ENCODE data around the gene MINDY2.

The MINDY2 gene

GRCh38 chr15:58746174-58746573 is 24.9 kb upstream of the MINDY2 start:
- Histone ChIP-seq H3K9ac (ENCODE audit: insufficient read length, low read depth) (no peak overlapping the region), H3K27me3 (ENCODE audit: insufficient read depth, insufficient read length) (no peaks in the 10 kb centered on the region), H3K4me1 (ENCODE audit: insufficient read depth, insufficient read length) (no peaks in the 10 kb centered on the region), H3K9me3 (ENCODE audit: insufficient read depth, low read length) (no peaks in the 10 kb centered on the region), H3K4me3 (ENCODE audit: insufficient read length, low read depth) (no peak overlapping the region), H3K36me3 (ENCODE audit: insufficient read depth, insufficient read length, low read length) (no peaks in the 10 kb centered on the region)
- no peak for TF ChIP-seq YY1 (IDR thresholded peaks at IDR 0.05; ENCODE audit: insufficient read depth, insufficient read length)
- TF ChIP-seq ZNF274 (IDR thresholded peaks at IDR 0.05; ENCODE audit: low read depth, low read length): no peak
- TF ChIP-seq SUZ12 (IDR thresholded peaks at IDR 0.05; ENCODE audit: extremely low read depth, insufficient read depth, insufficient read length): no peak
- DNase-seq (ENCODE audit: low read depth, low spot score): no peak

GRCh38 chr15:58748040-58748851 is 22.9 kb upstream of the MINDY2 start:
- Histone ChIP-seq H3K9me3 (ENCODE audit: insufficient read depth, low read length) (no peaks in the 10 kb centered on the region), H3K9ac (ENCODE audit: insufficient read length, low read depth) (peak overlapping the region; percentile 98), H3K4me3 (ENCODE audit: insufficient read length, low read depth) (peak overlapping the region; percentile 93), H3K4me1 (ENCODE audit: insufficient read depth, insufficient read length) (no peaks in the 10 kb centered on the region), H3K36me3 (ENCODE audit: insufficient read depth, insufficient read length, low read length) (no peaks in the 10 kb centered on the region), H3K27me3 (ENCODE audit: insufficient read depth, insufficient read length) (no peaks in the 10 kb centered on the region)
- no peak for DNase-seq (ENCODE audit: low read depth, low spot score)
- TF ChIP-seq SUZ12 (IDR thresholded peaks at IDR 0.05; ENCODE audit: extremely low read depth, insufficient read depth, insufficient read length) (no peak), YY1 (IDR thresholded peaks at IDR 0.05; ENCODE audit: insufficient read depth, insufficient read length) (no peak), ZNF274 (IDR thresholded peaks at IDR 0.05; ENCODE audit: low read depth, low read length) (no peak)

GRCh38 chr15:58748852-58749531 is 22.1 kb upstream of the MINDY2 start:
- peak; percentile 20 for DNase-seq (ENCODE audit: low read depth, low spot score)
- TF ChIP-seq ZNF274 (IDR thresholded peaks at IDR 0.05; ENCODE audit: low read depth, low read length) (no peak), SUZ12 (IDR thresholded peaks at IDR 0.05; ENCODE audit: extremely low read depth, insufficient read depth, insufficient read length) (no peak), YY1 (IDR thresholded peaks at IDR 0.05; ENCODE audit: insufficient read depth, insufficient read length) (no peak)

GRCh38 chr15:58749532-58750337 is 21.4 kb upstream of the MINDY2 start, which contains the start of gene ADAM10:
Gene ADAM10, minus strand, starts transcription at chr15:58749707. Its CDS starts 173 bp downstream, at chr15:58749534.
- H3K27me3 ChIP-seq (ENCODE audit: insufficient read depth, insufficient read length): no peaks in the 10 kb centered on the region
- H3K4me3 ChIP-seq (ENCODE audit: insufficient read length, low read depth): peak within 1 kb of the TSS; percentile 93
- no peaks in the 10 kb centered on the region for H3K9me3 ChIP-seq (ENCODE audit: insufficient read depth, low read length)
- peak within 1 kb of the TSS; percentile 98 for H3K9ac ChIP-seq (ENCODE audit: insufficient read length, low read depth)
- no peak for TF ChIP-seq ZNF274 (IDR thresholded peaks at IDR 0.05; ENCODE audit: low read depth, low read length)
- no peak for TF ChIP-seq YY1 (IDR thresholded peaks at IDR 0.05; ENCODE audit: insufficient read depth, insufficient read length)
- no peak for TF ChIP-seq SUZ12 (IDR thresholded peaks at IDR 0.05; ENCODE audit: extremely low read depth, insufficient read depth, insufficient read length)
- peak; percentile 97 for DNase-seq (ENCODE audit: low read depth, low spot score)
- no peaks in the 10 kb centered on the region for H3K4me1 ChIP-seq (ENCODE audit: insufficient read depth, insufficient read length)
- H3K36me3 ChIP-seq (ENCODE audit: insufficient read depth, insufficient read length, low read length): no peaks in the 10 kb centered on the region

More at GRCh38 chr15:58748852-58749531, 22.1 kb upstream of the MINDY2 start:
- Histone ChIP-seq H3K27me3 (ENCODE audit: insufficient read depth, insufficient read length) (no peaks in the 10 kb centered on the region), H3K9ac (ENCODE audit: insufficient read length, low read depth) (peak overlapping the region; percentile 98), H3K36me3 (ENCODE audit: insufficient read depth, insufficient read length, low read length) (no peaks in the 10 kb centered on the region), H3K4me1 (ENCODE audit: insufficient read depth, insufficient read length) (no peaks in the 10 kb centered on the region), H3K9me3 (ENCODE audit: insufficient read depth, low read length) (no peaks in the 10 kb centered on the region), H3K4me3 (ENCODE audit: insufficient read length, low read depth) (peak overlapping the region; percentile 93)

- DNase-seq (ENCODE audit: low read depth, low spot score): no peak
- Histone ChIP-seq H3K27me3 (ENCODE audit: insufficient read depth, insufficient read length) (no peaks in the 10 kb centered on the region), H3K9ac (ENCODE audit: insufficient read length, low read depth) (no peak overlapping the region), H3K9me3 (ENCODE audit: insufficient read depth, low read length) (no peaks in the 10 kb centered on the region), H3K36me3 (ENCODE audit: insufficient read depth, insufficient read length, low read length) (no peaks in the 10 kb centered on the region), H3K4me3 (ENCODE audit: insufficient read length, low read depth) (no peak overlapping the region), H3K4me1 (ENCODE audit: insufficient read depth, insufficient read length) (no peaks in the 10 kb centered on the region)
- TF ChIP-seq SUZ12 (IDR thresholded peaks at IDR 0.05; ENCODE audit: extremely low read depth, insufficient read depth, insufficient read length): no peak
- no peak for TF ChIP-seq YY1 (IDR thresholded peaks at IDR 0.05; ENCODE audit: insufficient read depth, insufficient read length)
- TF ChIP-seq ZNF274 (IDR thresholded peaks at IDR 0.05; ENCODE audit: low read depth, low read length): no peak
Measured at GRCh38 chr15:58752716-58753115, 18.4 kb upstream of the MINDY2 start.

GRCh38 chr15:58755350-58755749 is 15.8 kb upstream of the MINDY2 start:
- no peak for DNase-seq (ENCODE audit: low read depth, low spot score)
- no peak for TF ChIP-seq SUZ12 (IDR thresholded peaks at IDR 0.05; ENCODE audit: extremely low read depth, insufficient read depth, insufficient read length)
- TF ChIP-seq YY1 (IDR thresholded peaks at IDR 0.05; ENCODE audit: insufficient read depth, insufficient read length): no peak
- no peak for TF ChIP-seq ZNF274 (IDR thresholded peaks at IDR 0.05; ENCODE audit: low read depth, low read length)
- Histone ChIP-seq H3K9me3 (ENCODE audit: insufficient read depth, low read length) (no peaks in the 10 kb centered on the region), H3K36me3 (ENCODE audit: insufficient read depth, insufficient read length, low read length) (no peaks in the 10 kb centered on the region), H3K9ac (ENCODE audit: insufficient read length, low read depth) (no peak overlapping the region), H3K4me3 (ENCODE audit: insufficient read length, low read depth) (no peak overlapping the region), H3K27me3 (ENCODE audit: insufficient read depth, insufficient read length) (no peaks in the 10 kb centered on the region), H3K4me1 (ENCODE audit: insufficient read depth, insufficient read length) (no peaks in the 10 kb centered on the region)

All from NT2/D1 (cell line).